Smooth muscle cell (in vitro differentiated cells): ENCODE results near the gene CBFB. TPM values are rescaled to one million over a fixed set of nuclear protein-coding genes. Genes with fewer than 3 reads are reported as not detected.

Experiments
- DNase-seq: peaks from one replicate; lab custom pipeline; 2025; ENCODE audit not compliant: unreplicated experiment; lab: John Stamatoyannopoulos, UW
- H2AFZ ChIP-seq: fragments of 200-600 bp; sonication (generic); 2 replicates; pipeline ENCODE4 v1.6.0; 2016; ENCODE audit warnings: antibody characterized with exemption, low read depth, mild to moderate bottlenecking
- H3F3A ChIP-seq: fragments of 200-600 bp; sonication (generic); 2 replicates; pipeline ENCODE4 v1.6.0; 2017; ENCODE audit warnings: antibody characterized with exemption, low read depth
- H3K27ac ChIP-seq: fragments of 200-600 bp; sonication (generic); 2 replicates; pipeline ENCODE4 v1.5.1; 2016; ENCODE audit warnings: low read depth, mild to moderate bottlenecking
- H3K27me3 ChIP-seq: fragments of 200-600 bp; sonication (generic); 2 replicates; pipeline ENCODE4 v1.6.1; 2016; ENCODE audit warnings: low read depth, mild to moderate bottlenecking
- H3K36me3 ChIP-seq: fragments of 200-600 bp; sonication (generic); 2 replicates; pipeline ENCODE4 v1.5.1; 2016; ENCODE audit warnings: low read depth
- H3K4me1 ChIP-seq: fragments of 200-600 bp; sonication (generic); 2 replicates; pipeline ENCODE4 v1.5.1; 2016; ENCODE audit warnings: low read depth
- H3K4me2 ChIP-seq: fragments of 200-600 bp; sonication (generic); 2 replicates; pipeline ENCODE4 v1.6.0; 2016; ENCODE audit warnings: mild to moderate bottlenecking
- H3K4me3 ChIP-seq: fragments of 200-600 bp; sonication (generic); 2 replicates; pipeline ENCODE4 v1.5.1; 2016; ENCODE audit warnings: mild to moderate bottlenecking
- H3K79me2 ChIP-seq: fragments of 200-600 bp; sonication (generic); 2 replicates; pipeline ENCODE4 v1.6.0; 2016; ENCODE audit warnings: low read depth, mild to moderate bottlenecking
- H3K9ac ChIP-seq: fragments of 200-600 bp; sonication (generic); 2 replicates; pipeline ENCODE4 v1.6.0; 2016; ENCODE audit warnings: low read depth
- H3K9me3 ChIP-seq: fragments of 200-600 bp; sonication (generic); replicated peaks from 2 replicates; pipeline ENCODE4 v1.5.1; 2016; ENCODE audit warnings: low read depth
- H4K20me1 ChIP-seq: fragments of 200-600 bp; sonication (generic); 2 replicates; pipeline ENCODE4 v1.6.0; 2016; ENCODE audit warnings: low read depth
- WGBS: methylation state at CpG from one replicate; pipeline ENCODE4 v1.1.7; 2016; ENCODE audit warnings: low lambda C conversion rate; 5-methylcytosine and 5-hydroxymethylcytosine counted together
- polyA plus RNA-seq: library from polyadenylated mRNA; unstranded; fragments of >200 nt; fragmentation: Nextera tagmentation; extraction: Ambion mirVana; gene quantifications from 2 replicates; pipeline ENCODE4 v1.2.1, GENCODE V29; 2016
- total RNA-seq: library from RNA; depleted of rRNA; stranded (reverse); fragments of >200 nt; gene quantifications from 2 replicates; pipeline ENCODE4 v1.2.3, GENCODE V29; 2014
- TF ChIP-seq, protein P1 (sequence below): fragments of 200-600 bp; sonication (generic); IDR thresholded peaks from 2 replicates; pipeline ENCODE4 v1.5.1; 2017; ENCODE audit warnings: borderline replicate concordance, mild to moderate bottlenecking, antibody characterized with exemption; ENCODE audit not compliant: insufficient read depth, poor library complexity, severe bottlenecking

Gene CBFB
- total and polyA plus RNA-seq, 2 experiments from 2014 or later = 40.2 to 41.1 TPM

- H3K9me3 ChIP-seq = no peaks in the 10 kb centered on the region
- TF ChIP-seq, protein P1, sequence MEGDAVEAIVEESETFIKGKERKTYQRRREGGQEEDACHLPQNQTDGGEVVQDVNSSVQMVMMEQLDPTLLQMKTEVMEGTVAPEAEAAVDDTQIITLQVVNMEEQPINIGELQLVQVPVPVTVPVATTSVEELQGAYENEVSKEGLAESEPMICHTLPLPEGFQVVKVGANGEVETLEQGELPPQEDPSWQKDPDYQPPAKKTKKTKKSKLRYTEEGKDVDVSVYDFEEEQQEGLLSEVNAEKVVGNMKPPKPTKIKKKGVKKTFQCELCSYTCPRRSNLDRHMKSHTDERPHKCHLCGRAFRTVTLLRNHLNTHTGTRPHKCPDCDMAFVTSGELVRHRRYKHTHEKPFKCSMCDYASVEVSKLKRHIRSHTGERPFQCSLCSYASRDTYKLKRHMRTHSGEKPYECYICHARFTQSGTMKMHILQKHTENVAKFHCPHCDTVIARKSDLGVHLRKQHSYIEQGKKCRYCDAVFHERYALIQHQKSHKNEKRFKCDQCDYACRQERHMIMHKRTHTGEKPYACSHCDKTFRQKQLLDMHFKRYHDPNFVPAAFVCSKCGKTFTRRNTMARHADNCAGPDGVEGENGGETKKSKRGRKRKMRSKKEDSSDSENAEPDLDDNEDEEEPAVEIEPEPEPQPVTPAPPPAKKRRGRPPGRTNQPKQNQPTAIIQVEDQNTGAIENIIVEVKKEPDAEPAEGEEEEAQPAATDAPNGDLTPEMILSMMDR = no peak
- WGBS = 96% methylated on average over 3 of the region's 3 CpGs
These were observed 100.5 kb downstream of the CBFB start for GRCh38 chr16:67129422-67129821.

DNA sequence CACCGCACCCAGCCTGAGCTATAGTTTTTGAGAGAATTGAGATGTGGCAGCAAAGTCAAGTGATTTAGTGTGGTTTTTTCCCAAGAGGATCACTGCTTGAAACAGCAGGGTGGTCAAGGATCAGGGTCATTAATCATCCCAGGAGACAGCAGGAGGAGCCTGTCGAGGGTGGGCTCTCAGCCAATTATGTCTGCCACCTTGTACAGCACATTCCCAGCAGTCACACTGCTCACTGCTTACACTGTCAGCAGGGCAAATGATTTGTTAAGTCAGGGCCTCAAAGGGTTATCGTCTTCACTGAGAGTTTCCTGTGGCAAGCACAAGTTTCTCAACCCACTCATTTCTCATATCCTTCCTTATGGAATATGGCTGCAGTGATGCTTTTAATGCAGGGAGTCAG is 108.7 kb downstream of the CBFB start:
- Histone ChIP-seq H3K9ac (no peak overlapping the region), H3F3A (no peaks in the 10 kb centered on the region), H3K4me2 (no peak overlapping the region), H3K9me3 (no peaks in the 10 kb centered on the region), H4K20me1 (no peaks in the 10 kb centered on the region), H3K27me3 (no peaks in the 10 kb centered on the region), H3K4me3 (no peak overlapping the region), H3K27ac (no peak overlapping the region), H2AFZ (no peak overlapping the region), H3K4me1 (no peaks in the 10 kb centered on the region), H3K36me3 (peaks cover 19% of the 10 kb centered on the region), H3K79me2 (no peaks in the 10 kb centered on the region)
- WGBS = 81% methylated on average over 3 of the region's 3 CpGs
- no peak for DNase-seq
- TF ChIP-seq, protein P1 = no peak

More at GRCh38 chr16:67129422-67129821, 100.5 kb downstream of the CBFB start:
- Histone ChIP-seq H2AFZ (no peak overlapping the region), H3K4me3 (no peak overlapping the region), H3K27me3 (no peaks in the 10 kb centered on the region), H3K4me1 (no peaks in the 10 kb centered on the region), H4K20me1 (no peaks in the 10 kb centered on the region), H3K36me3 (peaks cover 10% of the 10 kb centered on the region), H3K27ac (no peak overlapping the region), H3F3A (no peaks in the 10 kb centered on the region), H3K4me2 (no peak overlapping the region), H3K9ac (no peak overlapping the region), H3K79me2 (no peaks in the 10 kb centered on the region)
- no peak for DNase-seq

DNA sequence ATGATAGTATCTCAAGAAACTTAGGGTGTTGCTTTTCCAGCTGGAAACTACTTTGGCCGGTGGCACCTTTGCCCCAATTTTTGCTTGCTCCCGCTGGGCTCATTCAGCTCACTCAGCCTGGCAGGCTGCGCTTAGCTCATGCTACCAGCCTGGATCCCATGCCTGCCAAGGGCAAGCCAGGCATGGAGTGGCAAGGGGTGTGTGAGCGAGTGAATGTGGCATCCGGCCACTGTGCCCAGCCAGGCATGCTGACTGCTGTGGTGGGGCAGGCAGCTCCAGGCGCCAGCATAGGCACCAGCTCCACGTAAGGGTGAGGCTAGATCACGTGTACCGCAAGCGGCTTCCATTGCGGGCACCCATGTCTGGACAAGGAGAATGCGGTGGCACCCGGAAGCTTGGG is 112.4 kb downstream of the CBFB start:
- no peaks in the 10 kb centered on the region for H3K4me1 ChIP-seq
- H2AFZ ChIP-seq = no peak overlapping the region
- H4K20me1 ChIP-seq = no peaks in the 10 kb centered on the region
- H3K4me2 ChIP-seq = no peak overlapping the region
- no peaks in the 10 kb centered on the region for H3K9me3 ChIP-seq
- 99% methylated on average over 13 of the region's 13 CpGs for WGBS
- no peak overlapping the region for H3K27ac ChIP-seq
- DNase-seq = no peak
- H3K4me3 ChIP-seq = no peak overlapping the region
- peaks cover 11% of the 10 kb centered on the region for H3K36me3 ChIP-seq
- no peaks in the 10 kb centered on the region for H3K79me2 ChIP-seq
- no peaks in the 10 kb centered on the region for H3F3A ChIP-seq
- no peak overlapping the region for H3K9ac ChIP-seq
- TF ChIP-seq, protein P1 = no peak
- no peaks in the 10 kb centered on the region for H3K27me3 ChIP-seq

DNA sequence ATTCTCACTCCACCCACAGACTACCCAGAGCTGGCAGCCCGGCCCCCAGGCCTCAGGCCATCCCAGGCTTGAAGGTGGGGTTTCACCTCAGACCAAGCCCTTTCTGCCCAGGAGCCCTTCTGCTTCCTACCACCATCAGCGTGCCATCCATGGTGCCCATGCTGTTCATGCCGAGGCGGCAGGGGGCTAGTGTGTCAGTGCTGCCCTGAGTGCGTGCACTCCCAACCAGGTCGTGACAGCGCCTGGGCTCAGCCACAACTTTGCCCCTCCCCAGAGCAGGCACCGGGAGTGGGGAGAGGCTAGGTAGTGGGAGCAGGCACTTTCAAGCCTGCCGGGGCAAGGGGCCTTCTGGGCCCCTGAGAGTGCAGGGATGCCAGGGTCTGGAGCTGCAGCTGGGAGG is 113.4 kb downstream of the CBFB start:
- WGBS = 92% methylated on average over 9 of the region's 9 CpGs
- TF ChIP-seq, protein P1 = no peak
- no peak overlapping the region for H3K27ac ChIP-seq
- no peaks in the 10 kb centered on the region for H4K20me1 ChIP-seq
- peaks cover 11% of the 10 kb centered on the region for H3K36me3 ChIP-seq
- no peak overlapping the region for H3K9ac ChIP-seq
- no peak for DNase-seq
- H2AFZ ChIP-seq = no peak overlapping the region
- H3F3A ChIP-seq = no peaks in the 10 kb centered on the region
- H3K4me1 ChIP-seq = no peaks in the 10 kb centered on the region
- no peak overlapping the region for H3K4me3 ChIP-seq
- no peaks in the 10 kb centered on the region for H3K27me3 ChIP-seq
- no peaks in the 10 kb centered on the region for H3K79me2 ChIP-seq
- no peak overlapping the region for H3K4me2 ChIP-seq
- H3K9me3 ChIP-seq = no peaks in the 10 kb centered on the region
